GM12865 (cell line): ENCODE measurements around the gene GJB5.

Experiments used
- DNase-seq: peaks from one replicate; pipeline ENCODE4 v3.0.0; 2010; ENCODE audit warnings: low read depth
- H3K4me3 ChIP-seq: 2 replicates; pipeline ENCODE4 v1.5.1; 2011; ENCODE audit warnings: mild to moderate bottlenecking, low read depth, low read length, control low read depth
- TF ChIP-seq, protein P1 (sequence below): IDR thresholded peaks from 2 replicates; pipeline ENCODE4 v1.5.1; 2011; ENCODE audit warnings: low read length, control low read depth, low read depth, inconsistent platforms; ENCODE audit not compliant: insufficient read depth; ENCODE audit errors: missing control alignments

The GJB5 gene

DNA sequence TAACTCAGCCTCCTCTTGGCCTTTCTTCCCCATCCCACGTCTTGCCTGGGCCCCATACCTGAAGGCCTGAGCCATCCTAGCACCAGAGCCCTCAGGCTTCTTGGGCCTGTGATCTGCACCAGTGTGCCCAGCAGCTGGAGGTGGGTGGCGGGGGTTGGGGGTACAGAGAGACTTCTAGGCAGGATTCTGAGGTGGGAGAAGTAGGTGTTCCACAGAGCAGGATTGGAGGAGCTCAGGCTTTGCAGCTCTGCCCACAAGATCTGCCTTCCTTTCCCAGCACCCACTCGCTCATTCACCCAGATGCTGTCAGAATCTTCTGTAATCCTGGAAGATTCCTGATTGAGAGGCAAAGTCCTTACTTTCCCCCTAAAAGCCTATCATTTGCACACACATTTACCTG, 10.0 kb upstream of the GJB5 start:
- TF ChIP-seq, protein P1, sequence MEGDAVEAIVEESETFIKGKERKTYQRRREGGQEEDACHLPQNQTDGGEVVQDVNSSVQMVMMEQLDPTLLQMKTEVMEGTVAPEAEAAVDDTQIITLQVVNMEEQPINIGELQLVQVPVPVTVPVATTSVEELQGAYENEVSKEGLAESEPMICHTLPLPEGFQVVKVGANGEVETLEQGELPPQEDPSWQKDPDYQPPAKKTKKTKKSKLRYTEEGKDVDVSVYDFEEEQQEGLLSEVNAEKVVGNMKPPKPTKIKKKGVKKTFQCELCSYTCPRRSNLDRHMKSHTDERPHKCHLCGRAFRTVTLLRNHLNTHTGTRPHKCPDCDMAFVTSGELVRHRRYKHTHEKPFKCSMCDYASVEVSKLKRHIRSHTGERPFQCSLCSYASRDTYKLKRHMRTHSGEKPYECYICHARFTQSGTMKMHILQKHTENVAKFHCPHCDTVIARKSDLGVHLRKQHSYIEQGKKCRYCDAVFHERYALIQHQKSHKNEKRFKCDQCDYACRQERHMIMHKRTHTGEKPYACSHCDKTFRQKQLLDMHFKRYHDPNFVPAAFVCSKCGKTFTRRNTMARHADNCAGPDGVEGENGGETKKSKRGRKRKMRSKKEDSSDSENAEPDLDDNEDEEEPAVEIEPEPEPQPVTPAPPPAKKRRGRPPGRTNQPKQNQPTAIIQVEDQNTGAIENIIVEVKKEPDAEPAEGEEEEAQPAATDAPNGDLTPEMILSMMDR = no peak
- H3K4me3 ChIP-seq = no peak overlapping the region
- DNase-seq = no peak

DNA sequence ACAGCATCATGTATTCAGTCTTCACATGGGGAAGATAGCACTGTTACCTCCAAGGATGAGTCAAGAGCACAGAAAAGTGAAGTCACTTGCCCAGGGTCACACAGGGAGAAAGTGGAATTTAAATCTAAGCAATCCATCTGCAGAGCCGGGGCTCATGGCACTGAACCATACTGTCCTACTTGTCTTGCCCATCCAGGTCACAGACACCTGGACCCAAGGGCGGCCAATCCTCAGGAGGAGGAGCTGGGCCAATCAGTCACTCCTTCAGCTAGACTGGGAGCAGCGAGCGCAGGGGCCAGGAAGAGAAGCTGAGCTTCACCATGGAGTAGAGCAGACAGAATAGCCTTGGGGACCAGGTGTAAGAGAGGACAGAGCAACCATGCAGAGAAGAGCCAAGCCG, 9.2 kb upstream of the GJB5 start:
- TF ChIP-seq, protein P1 = no peak

DNA sequence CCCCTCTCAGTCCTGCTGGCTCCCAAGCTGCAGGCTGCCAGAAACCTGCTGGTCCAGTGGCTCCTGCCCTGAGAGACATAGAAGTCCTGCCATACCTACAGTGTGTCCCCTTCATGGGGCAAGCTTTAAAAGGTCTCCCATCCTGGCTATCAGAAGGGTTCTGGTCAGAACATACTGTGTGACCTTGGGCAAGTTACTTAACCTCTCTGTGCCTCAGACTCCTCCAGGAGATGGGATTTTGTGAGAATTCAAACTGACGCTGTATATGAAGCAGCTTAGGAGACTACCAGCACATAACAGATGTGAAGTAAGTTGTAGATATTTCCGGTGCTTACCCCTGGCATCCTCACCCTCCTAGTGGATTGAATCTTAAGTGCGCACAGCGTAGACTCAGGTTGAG, 8.7 kb upstream of the GJB5 start:
- TF ChIP-seq, protein P1 = no peak
- H3K4me3 ChIP-seq = no peak overlapping the region
- no peak for DNase-seq

More for the DNA sequence above, 9.2 kb upstream of the GJB5 start:
- DNase-seq = no peak
- no peak overlapping the region for H3K4me3 ChIP-seq

DNA sequence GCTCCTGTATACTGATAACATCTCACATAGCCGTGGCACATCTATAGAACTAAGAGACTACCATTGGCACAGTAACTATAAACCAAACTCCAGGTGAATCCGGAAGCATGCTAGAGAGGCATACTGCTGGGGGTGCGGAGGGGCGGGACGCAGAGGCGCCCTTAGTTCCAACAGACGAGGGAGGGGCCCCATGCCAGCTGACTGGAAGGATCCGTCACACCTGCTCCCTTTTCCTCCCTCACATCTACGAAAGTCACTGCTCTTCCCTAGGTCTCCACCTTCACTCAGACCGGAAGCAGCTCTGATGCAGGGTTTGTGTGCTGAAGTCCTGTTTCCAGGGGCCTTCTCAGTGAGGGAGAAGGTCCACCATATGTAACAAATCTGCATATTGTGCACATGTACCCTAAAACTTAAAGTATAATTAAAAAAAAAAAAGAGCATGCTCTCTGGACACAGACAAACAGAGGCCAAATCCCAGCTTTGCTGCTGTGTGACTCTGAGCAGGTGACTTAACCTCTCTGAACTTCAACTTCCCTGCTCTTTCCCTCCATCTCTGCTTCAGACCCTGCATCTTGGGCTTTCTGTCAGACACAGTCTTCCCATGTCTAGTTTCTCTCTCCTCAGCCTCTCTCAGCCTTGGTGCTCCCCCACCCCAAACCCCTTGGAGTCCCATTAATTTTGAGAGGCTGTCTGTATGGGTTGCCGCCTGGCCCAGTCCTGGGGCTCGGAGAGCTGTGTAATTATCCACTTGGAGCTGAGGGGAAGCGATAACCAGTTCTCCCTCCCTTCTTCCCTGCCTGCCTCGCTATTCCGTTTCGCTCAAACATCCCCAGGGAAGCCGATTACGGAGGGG, 7.8 kb upstream of the GJB5 start:
- DNase-seq = no peak
- TF ChIP-seq, protein P1 = no peak
- H3K4me3 ChIP-seq = no peak overlapping the region

DNA sequence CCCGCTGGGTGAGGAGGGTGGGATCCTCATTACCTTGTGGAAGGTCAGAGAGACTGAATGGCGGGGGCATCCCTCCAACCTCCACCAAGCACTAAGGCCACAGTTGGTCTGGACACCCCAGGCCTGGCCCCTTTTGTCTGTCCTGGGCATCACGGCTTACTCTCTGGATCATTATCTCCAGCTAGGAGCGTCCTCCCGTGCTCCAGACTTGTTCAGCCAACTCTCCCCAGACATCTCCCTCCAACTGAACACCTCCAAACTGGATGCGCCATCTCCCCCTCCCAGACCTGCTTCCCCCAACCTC, 7.3 kb upstream of the GJB5 start:
- TF ChIP-seq, protein P1 = no peak
- no peak for DNase-seq
- no peak overlapping the region for H3K4me3 ChIP-seq

DNA sequence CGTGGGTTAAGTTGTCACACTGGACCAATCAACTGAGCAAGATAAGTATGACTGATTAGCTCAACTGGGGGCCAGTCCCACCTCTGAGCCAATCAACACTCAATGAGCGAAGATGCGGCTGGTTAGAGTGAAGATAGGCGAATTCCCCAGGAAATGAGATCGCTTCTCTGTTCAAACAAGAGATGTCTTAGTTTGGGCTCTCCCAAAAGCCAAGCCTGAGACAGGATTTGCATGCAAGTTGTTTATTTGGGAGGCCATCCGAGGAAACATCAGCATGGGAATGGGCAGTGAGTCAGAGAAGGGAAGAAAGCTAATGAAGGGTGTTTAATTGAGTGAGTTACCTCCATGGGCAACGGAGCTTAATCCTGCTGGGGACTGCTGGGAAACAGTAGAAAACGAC, 4.9 kb upstream of the GJB5 start:
- TF ChIP-seq, protein P1 = no peak
- DNase-seq = no peak
- no peak overlapping the region for H3K4me3 ChIP-seq

DNA sequence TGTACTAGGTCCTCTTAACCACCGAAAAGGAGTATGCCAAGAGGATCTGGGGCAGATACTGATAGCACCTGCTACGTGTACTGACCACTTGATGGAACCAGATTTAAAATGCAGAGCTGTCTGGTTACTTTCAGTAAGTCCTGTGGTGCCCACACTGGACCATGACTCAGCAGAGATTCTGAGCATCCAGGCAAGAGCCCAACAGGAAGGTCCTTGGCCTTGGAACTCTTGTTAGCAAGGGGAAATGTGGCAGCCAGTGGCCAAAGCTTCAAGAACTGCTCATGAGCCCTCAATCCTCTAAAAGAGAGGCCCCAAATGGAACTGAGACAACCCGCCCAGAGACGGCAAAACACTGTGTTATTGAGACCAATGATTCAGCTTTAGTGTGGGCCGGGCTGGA, 4.2 kb upstream of the GJB5 start:
- TF ChIP-seq, protein P1 = no peak
- no peak overlapping the region for H3K4me3 ChIP-seq
- DNase-seq = no peak
